ENCODE results near the gene RIMS1.

Gene RIMS1

GRCh38 chr6:72425003-72425681 is 538.8 kb downstream of the RIMS1 start:
- TF ChIP-seq, protein P1, sequence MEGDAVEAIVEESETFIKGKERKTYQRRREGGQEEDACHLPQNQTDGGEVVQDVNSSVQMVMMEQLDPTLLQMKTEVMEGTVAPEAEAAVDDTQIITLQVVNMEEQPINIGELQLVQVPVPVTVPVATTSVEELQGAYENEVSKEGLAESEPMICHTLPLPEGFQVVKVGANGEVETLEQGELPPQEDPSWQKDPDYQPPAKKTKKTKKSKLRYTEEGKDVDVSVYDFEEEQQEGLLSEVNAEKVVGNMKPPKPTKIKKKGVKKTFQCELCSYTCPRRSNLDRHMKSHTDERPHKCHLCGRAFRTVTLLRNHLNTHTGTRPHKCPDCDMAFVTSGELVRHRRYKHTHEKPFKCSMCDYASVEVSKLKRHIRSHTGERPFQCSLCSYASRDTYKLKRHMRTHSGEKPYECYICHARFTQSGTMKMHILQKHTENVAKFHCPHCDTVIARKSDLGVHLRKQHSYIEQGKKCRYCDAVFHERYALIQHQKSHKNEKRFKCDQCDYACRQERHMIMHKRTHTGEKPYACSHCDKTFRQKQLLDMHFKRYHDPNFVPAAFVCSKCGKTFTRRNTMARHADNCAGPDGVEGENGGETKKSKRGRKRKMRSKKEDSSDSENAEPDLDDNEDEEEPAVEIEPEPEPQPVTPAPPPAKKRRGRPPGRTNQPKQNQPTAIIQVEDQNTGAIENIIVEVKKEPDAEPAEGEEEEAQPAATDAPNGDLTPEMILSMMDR (IDR thresholded peaks at IDR 0.05; ENCODE audit: low read depth, low read length, missing control alignments): no peak
- no peak for DNase-seq (ENCODE audit: low read depth)
- H3K4me3 ChIP-seq (ENCODE audit: low read depth, low read length): no peak overlapping the region

DNA sequence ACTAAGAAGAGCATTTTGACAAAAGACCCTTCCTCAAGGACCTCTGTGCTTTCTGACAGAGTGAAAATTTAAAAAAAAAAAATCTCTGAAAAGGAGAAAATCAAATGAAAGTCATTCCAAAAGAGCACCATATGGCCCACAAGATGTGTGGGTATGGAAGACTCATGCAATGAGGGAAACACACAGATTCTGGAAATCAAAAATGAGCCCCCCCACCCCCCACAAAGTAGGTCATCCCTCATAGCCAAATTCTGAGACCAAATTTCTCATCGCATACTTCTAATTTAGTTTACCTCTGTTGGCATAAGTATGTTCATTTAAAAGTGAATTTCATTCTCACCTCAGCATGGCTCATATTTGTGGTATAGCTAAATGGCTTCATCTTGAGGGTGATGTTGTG is 554.3 kb downstream of the RIMS1 start:
- no peak for DNase-seq (ENCODE audit: low read depth)
- TF ChIP-seq, protein P1 (IDR thresholded peaks at IDR 0.05; ENCODE audit: low read depth, low read length, missing control alignments): no peak
- H3K4me3 ChIP-seq (ENCODE audit: low read depth, low read length): no peak overlapping the region

- no peak overlapping the region for H3K4me3 ChIP-seq (ENCODE audit: low read depth, low read length)
- DNase-seq (ENCODE audit: low read depth): no peak
- TF ChIP-seq, protein P1 (IDR thresholded peaks at IDR 0.05; ENCODE audit: low read depth, low read length, missing control alignments): no peak
Observed at GRCh38 chr6:72446430-72446829, 560.1 kb downstream of the RIMS1 start.
